Right lung (tissue), 5 donors: ENCODE data around the gene CENPN. TPM values are rescaled to one million over a fixed set of nuclear protein-coding genes. Genes with fewer than 3 reads are reported as not detected.

Experiments
- DNase-seq, 2 donors: peaks; one replicate each; pipeline ENCODE4 v3.0.0-alpha.2; 2013
- polyA plus RNA-seq, 5 donors: library from polyadenylated mRNA; unstranded; fragments of 120-200 nt; gene quantifications; one replicate each; pipeline versions ENCODE4 v1.2.1 to v1.2.3, GENCODE V29; 2013; ENCODE audit warnings: inconsistent platforms in 1 of 5, low replicate concordance in 1 of 5; ENCODE audit not compliant: insufficient read length in 5 of 5, insufficient read depth in 1 of 5

CENPN gene
- polyA plus RNA-seq, 5 donors, result 14.1 to 35.8 (median 19.2) TPM

DNA sequence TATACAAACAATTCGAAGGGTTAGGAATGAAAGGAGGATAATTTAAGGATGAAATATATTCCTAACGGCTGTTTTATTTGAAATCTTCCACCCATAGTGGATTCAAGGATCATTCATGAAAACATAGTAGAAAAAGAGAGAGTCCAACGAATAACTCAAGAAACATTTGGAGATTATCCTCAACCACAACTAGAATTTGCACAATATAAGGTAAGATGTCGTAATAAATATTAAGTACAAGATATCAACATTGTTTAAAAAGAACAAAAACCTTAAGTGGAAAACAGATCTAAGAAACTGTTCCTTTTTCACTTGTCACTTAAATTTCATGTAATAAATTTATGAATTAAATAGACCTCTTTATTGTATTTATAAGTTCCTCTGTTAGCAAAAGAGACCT lies 19.4 kb downstream of the CENPN start:
- DNase-seq, result no peak

DNA sequence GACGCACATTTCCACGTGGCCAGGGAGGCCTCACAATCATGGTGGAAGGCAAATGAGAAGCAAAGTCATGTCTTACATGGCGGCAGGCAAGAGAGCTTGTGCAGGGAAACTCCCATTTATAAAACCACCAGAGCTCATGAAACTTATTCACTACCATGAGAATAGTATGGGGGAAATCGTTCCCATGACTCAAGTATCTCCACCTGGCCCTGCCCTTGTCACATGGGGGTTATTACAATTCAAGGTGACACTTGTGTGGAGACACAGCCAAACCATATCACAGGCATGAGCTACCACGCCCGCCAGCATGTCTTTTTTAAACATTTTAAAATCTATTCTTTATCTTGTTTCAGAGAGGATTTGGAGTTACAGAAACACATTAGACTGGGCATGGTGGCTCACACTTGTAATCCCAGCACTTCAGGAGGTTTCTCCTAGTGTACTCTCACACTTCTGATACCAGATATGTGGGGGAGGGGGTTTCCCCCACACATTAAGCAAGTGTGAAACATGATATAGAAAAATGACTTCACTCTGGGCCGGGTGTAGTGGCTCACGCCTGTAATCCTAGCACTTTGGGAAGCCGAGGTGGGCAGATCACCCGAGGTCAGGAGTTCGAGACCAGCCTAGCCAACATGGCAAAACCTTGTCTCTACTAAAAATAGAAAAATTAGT lies 23.1 kb downstream of the CENPN start:
- DNase-seq, result no peak

DNA sequence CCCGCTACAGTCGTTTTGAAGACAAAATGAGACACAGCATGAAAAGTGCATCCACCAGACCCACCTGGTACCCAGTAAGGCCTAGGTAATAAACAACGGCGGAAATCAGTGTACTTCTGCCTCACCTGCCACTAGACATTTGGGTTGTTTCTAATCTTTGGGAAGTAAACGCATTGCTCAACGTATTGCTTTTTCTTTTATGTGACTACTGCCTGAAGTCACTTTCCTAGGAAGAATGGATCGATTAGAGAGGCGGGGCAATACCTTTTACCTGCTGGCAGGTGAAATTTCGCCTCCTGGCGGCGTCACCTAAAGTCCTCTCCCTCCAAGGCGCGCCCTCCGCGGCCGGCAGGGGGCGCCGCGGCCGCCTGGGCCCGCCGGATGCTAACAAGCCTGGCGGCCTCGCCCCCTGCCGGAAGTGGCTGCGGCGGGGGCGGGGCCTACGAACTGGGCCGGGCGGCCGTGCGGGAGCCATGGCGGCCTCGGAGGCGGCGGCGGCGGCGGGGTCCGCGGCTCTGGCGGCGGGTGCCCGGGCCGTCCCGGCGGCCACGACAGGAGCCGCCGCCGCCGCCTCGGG lies 28.5 kb downstream of the CENPN start, which contains the start of gene ATMIN:
Gene ATMIN, plus strand, starts transcription at position 445 of the 577 bp plus-strand sequence. Its CDS starts 29 bp downstream, at position 474.
- peak; percentile 81 to 85 for DNase-seq

DNA sequence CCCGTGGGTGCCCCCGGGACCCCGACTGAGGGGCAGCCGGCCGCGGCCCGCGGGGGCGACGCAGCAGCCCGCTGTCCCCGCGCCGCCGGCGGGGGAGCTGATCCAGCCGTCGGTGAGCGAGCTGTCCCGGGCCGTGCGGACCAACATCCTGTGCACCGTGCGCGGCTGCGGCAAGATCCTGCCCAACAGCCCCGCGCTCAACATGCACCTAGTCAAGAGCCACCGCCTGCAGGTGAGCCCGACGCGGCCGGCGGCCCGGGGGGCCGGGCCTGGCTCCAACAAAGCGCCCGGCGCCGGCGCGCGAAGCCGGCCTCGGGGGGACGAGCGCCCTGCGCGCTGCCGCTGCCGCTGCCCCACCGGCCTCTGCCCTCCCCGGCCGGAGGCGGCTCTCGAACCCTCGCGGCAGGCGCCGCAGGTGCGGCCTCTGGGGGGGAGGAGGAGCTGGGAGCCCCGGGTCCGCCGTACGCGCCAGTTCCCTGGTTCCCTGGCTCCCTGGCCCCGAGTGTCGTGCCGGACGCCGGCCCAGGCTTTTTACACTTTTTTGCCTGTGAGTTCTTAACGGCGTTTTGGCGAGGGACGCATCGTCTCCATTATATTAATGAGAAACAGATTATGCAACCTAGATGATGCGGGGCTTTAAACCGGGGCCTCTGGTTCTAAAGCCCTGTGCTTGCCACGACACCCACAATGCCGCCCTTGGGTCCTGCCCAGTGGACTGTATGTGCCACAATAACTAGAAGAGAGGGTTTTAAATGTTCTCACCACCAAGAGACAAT lies 29.1 kb downstream of the CENPN start:
- DNase-seq, result peak; percentile 19 to 37

DNA sequence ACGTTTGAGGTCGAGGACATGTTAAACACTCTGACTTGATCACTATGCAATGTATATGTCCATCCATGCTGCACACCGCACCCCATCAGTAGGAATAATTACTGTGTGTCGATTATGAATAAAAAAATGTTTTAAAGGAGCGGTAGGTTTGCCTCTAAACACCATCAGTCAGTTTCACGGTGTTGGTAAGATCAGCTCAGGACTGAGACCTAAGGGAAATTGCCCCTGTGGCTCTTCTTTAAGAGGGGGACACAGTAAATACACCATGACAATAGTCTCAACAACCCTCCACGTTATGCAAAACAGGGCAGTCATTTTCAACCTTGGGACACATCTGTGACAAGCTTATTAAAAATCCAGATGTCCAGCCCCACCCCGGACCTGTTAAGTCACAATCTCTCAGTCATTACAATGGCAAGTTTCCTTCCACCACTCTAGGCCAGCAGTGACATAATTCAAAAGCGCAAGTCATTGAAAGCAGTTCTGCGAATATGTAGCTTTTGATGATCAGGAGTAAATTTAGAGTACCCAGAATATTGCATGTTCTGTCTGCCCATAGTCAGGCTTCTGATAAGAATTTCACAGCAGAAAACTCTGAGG lies 29.8 kb downstream of the CENPN start:
- DNase-seq, result no peak

DNA sequence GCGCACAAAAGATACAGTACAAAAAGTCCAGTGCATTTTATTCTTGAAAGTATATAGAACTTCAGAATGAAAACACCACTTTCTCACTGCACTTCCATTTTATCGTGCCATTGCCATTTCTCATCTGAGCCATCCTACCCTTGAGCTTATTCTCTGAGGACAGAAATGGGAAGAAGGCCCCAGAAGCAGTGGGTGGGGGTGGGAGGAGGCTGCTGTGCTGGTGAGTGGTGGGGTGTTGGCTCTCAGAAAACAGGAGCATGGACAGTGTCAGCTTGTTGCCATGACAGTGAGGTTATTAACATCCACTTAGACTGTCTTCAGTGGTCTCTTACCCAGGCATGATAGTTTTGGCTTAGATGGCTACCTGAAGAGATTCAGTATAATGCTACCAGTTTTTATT lies 33.1 kb downstream of the CENPN start:
- no peak for DNase-seq

DNA sequence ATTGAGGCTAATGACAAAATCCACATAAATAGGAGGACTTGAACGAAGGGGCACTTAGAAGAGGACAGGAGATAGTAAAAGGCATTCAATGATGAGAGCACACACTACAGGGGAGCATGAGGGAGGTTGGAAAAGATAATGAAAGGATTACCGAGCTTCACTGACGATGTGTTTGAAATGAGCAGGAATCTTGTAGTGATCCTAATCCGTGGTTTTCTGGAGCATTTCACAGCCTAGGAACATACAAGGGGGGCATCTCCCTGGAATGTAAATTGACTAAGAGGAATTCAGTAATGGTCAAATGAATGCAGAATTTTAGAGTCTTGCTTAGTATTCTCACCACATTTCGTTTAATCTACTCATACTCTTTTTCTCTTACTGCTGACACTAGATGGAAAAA lies 33.8 kb downstream of the CENPN start:
- no peak for DNase-seq

DNA sequence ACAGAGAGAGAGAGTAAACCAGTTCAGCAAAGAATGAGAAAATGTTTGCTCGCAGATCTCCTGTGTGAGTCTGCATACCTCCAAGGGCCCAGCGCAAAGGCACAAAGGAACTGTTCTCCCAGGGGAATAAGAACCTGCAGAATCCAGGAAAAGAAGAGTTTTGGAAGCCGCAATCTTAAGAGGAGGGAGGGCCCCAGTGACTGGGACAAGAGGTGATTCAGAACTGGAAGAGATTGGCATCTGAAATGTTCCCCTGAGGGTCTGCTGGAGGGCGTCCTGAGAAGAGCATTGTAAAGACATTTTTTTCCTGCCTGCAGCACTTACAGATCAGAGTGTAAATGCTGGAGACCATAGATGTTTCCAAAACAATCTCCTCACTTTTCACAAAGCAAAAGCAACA lies 34.7 kb downstream of the CENPN start:
- DNase-seq, result no peak

DNA sequence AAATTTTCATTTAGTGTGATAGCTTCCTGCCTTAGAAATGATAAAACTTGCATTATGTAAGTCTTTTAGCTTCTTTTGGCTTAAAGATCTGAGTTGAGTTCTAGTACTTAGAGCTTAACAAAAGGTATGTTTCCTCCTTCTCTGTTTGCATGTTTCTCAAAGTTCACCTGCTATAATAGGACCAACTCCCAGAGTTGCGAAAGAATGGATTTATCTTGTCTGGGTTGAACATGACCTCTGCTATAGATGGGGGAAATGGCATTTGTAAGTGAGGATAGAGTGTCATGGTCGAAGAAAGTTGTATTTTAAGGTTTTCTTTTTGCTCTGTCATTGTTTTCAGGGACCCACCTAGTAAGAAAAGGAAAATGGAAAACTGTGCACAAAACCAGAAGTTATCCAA lies 35.8 kb downstream of the CENPN start:
- no peak for DNase-seq

DNA sequence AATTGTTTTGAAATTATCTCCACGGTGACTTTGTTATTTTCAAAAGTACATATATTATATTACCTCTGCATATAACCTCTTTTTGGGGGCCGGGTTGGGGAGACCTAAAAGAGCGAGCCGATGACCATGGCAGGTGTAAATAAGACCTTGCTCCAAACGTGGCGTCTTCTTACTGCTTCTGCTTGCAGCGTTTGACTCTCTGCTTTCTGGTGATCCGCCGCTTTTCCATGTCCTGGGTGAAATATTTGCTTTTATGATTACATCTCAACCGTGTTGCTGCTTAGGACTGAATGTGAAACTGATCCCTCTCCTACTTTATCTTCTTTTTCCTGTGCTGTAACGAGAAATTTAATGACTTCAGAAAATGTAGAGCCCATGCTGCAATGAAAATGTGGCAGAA lies 46.7 kb downstream of the CENPN start:
- DNase-seq, result no peak

DNA sequence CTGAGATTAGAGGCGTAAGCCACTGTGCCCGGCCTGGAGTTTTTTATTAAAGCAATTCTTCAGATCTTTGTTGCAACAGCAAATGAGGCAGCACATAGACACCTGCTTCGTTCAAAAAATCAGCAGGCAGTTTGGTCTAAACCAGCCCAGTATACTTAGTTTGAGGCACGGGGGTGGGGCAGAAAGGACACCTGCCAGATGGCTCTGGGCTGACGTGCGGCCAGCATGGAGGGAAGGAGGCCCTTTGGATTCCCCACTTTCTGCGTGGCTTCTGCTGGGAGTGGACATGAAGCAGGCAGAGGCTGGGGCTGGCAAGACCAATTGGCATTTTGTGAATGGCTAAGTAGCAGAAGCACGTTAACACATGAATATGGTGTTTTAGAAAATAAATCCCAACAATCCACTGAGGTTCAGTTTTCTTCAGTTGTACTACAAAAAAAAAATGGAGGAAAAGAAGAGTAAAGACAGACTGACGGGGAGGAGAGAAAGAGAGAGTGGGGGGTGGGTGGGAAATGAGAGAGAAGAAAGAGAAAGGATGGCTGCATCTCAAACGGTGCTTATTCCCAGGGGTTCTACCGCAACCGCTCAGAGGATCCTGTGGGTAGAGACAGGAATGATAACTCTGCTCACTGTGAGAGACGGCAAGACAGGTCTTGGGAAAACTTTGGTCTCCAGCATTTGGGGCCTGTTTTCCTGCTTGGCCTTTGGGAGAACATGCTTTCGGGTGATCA lies 53.7 kb downstream of the CENPN start:
- no peak for DNase-seq

DNA sequence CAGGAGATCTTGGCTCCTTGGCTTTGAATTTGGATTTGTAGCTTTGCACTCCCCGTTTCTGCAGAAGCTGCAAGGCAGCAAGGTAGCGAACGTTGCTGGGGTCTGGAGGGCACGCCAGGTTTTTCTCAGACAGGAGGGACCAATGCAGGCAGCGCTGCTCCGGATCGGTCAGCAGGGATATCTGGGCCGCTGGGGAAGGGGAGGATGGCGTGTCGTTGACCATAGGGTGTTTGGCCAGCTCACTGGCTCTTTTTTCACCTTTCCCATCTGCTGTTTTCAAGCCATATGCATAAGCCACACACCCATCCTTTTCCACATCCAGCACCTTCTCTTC lies 54.3 kb downstream of the CENPN start:
- no peak for DNase-seq

DNA sequence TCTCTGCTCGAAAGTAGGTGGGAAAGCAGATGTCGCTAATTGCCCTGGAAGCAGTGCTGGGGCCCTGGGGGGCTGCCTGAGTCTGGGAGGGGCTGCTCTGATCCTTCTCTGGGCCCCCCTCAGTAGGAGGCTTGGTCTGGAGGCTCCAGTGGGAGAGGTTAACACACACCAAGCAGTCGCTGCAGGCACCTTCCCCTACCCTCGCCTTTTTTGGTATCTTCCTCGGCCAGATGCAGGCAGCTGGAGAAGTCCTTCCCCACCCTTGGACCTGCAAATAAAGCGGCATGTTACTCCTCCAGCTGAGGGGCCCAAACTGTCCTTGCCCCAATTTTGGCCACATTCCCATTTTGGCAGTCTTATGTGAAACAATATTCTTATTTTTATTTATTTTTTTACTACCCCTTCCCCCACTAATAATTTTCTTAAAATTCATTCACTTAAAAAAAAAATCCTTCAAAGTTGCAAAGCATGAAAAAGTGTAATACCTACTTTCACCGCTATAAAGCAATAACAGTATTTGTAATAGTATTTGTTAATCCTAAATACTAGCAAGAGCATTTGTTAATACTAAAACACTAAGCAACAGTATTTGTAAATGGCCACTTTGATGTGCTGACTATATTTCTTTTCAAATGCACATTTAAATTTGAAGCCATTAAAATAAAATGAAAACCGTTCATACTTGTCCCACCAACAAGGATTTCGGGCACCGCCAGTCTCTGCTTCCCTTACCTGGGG lies 55.0 kb downstream of the CENPN start:
- DNase-seq, result no peak

DNA sequence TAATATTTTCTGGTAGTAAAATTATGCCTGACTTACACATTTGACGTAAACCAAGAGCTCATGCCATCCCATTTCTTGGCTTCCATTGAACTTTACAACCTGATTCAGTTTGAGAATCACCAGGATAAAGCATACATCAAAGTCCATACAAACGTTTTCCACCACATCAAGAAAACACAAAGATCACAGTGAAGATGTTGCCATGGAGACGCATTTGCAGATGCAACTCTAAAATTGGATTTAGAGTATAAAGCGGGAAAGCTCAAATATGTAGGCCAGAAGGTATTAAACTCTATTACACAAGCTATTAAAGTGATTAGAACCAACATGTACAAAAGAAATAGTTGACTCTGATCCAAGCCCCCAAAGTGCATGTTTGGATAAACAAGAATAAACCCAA lies 59.7 kb downstream of the CENPN start:
- DNase-seq, result no peak

DNA sequence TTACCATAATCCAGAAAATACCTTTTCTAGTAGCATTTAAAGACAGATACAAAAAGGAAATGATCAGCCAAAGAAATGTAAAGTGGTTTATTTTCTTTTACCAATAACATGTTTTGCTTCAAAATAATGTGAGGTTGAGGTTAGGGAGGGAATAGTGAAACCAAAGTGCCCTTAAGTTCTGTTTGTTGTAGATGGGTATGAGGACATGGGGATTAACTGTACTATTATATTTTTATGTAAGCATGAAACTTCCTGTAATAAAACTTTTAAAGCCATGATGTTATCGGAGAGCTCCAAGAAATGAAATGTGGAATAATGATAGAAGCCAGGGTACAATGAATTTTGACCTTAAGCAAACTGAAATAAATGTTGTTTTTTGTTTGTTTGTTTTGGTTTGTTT lies 60.2 kb downstream of the CENPN start:
- no peak for DNase-seq

DNA sequence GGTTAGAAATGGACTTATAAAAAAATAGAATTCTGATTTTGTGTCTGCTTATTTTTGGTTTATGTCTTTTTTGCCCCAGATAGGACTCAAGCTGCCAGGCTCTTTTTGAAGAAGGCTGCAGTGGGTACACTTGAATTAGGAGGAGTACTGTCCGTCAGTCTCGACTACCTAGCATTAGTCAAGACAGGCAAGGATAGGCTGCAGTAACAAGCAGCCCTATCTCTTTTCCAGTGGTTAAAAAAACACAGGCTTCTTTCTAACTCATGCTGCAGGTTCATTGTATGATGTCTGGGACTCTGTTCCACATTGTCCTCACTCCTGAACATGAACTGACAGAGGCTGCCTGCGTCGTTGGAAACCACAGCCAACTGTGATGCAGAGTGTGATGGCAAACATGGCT lies 62.0 kb downstream of the CENPN start:
- DNase-seq, result no peak

DNA sequence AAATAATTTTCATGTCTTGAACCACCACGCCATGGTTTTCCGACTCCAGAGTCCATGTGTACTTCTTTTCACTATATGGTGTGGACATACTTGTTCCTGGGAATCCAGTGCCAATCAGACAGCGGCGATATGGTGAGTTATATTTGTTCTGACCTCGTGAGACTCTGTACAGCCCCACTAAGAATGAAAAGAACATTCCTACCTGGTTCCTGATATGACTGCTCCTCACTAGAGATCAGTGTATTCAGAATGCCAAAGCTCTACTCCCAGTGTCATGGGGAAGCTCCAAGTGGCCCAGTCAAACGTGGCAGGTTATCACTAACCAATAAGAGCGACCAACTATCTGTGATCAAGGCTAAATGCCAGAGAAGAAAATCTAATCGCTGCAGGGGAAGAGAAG lies 64.0 kb downstream of the CENPN start:
- DNase-seq, result no peak

DNA sequence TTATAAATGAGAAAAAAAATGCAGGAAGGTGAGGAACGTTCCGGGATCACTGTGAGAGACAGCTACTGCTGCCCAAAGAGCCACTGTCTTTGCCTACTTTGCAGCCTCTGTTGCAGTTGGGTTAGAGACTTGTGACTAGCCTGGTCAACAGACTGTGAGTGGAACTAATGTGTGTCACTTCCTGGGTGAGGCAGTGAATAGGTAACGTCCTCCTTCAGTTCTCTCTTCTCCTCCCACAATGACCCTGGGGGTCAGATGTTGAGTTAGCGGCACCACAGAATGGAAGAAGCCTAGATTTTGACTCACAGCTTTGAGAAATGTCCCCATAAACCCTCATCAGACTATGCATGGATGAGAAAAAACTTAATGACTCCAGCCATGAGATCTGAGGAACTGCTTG lies 64.8 kb downstream of the CENPN start:
- no peak for DNase-seq

DNA sequence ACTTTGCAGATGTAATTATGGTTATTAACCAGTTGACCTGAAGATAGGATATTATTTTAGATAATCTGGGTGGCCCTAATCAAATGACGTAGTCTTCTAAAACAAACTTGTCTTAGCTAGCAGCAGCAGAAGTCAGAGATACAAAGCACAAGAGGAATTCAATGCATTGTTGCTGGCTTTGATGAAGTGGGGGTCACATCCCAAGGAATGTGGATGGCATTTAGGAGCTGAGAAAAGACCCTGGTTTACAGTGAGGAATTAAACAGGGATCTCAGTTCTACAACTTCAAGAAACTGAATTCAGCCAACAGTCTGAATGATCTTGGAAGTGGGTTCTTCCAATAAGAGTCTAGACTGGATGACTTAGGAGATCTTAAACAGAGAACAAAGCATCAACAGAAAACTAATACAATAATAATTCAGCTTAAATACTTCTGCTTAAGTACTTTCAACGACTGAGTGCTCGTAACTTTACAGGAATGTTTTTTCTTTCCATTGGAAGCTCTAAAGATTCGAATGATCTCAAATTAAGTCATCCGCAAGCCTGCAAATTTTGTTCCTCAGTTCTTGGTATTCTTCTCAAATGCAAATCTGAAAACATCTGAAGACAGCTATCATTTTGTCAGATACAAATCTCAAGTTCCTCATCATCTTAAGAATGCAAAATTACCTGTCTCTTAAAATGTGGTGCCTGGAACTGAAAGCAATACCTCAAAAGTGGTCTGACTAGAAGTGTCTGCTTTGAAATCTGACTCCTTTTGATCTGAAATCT lies 66.7 kb downstream of the CENPN start:
- DNase-seq, result no peak

DNA sequence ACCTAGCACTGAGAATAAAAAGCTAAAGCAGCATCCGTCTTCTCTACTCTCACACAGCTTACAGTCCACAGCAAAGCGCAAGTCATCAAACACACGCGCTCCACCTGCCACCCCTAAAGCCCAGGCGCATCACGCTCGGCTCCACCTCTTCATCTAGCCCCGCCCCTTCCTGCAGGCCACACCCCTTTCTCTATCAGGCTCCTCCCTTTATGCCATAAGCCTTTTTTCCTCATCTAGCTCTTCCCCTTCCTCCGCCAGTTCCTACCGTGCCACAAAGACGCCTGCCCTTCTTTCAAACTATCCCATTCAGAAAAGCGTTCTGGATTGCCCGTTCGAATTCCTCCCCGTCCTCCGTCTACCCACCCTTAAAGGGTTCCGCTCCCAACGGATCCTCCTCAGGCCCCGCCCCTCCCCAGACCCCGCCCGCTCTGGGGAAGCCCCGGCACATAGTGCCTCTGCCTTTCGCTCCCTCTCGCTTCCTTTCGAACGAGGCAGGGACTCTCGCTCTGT lies 69.6 kb downstream of the CENPN start:
- DNase-seq, result no peak
